Urinary bladder (tissue), 4 donors: ENCODE data around the gene GCG. TPM values are rescaled to one million over a fixed set of nuclear protein-coding genes. Genes with fewer than 3 reads are reported as not detected.

Experiments used
- DNase-seq: peaks from one replicate; pipeline ENCODE4 v3.0.0-alpha.2; 2015; ENCODE audit errors: extremely low spot score
- H3K27ac ChIP-seq: one replicate; pipeline ENCODE4 v1.5.1; 2013; ENCODE audit warnings: low read depth, mild to moderate bottlenecking, moderate library complexity
- H3K36me3 ChIP-seq: one replicate; pipeline ENCODE4 v1.6.1; 2013; ENCODE audit warnings: mild to moderate bottlenecking, moderate library complexity; ENCODE audit not compliant: insufficient read depth
- H3K4me1 ChIP-seq: one replicate; pipeline ENCODE4 v1.6.1; 2013; ENCODE audit warnings: mild to moderate bottlenecking, moderate library complexity; ENCODE audit not compliant: insufficient read depth
- H3K4me3 ChIP-seq: one replicate; pipeline ENCODE4 v1.5.1; 2013; ENCODE audit warnings: low read depth, low read length
- WGBS: extraction: QIAGEN DNeasy Blood & Tissue Kit; methylation state at CpG from one replicate; pipeline ENCODE4 v1.1.7; 2013; 5-methylcytosine and 5-hydroxymethylcytosine counted together
- polyA plus RNA-seq: library from polyadenylated mRNA; stranded (reverse); fragments of 200-250 nt; gene quantifications from one replicate; pipeline ENCODE4 v1.2.3, GENCODE V29; 2013
- total RNA-seq: library from RNA; depleted of rRNA; stranded (reverse); fragments of >200 nt; gene quantifications from one replicate; pipeline ENCODE4 v1.2.3, GENCODE V29; 2014
- donor health status: healthy with polysubstance abuse.
- donor health status: healthy.

GCG gene
- total and polyA plus RNA-seq, 2 donors = not detected

DNA sequence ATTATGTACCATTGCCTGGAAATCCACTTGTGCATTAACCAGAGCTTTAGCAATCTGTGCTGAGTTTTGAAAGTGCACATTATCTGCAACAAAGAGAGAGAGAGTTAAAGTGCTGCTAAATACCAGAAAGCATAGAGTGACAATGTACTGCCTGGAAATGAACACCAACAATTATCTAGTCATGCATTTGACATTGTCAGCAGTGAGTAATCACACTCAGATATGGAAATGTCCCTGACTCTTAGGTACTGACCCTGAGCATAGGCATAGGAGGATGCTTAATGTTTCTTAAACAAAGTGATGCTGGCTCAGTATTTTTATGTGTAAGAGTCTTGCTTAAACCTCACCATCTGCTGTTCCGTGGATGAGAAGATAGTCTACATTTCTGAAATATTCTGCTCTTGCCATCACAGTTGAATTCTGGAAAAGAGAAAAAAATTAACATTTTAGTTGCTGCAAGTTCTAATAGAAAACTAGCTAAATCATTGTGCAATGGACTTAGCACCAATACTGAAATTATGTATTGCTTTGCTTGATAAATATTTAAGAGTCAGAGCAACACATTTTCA lies 20.8 kb upstream of the GCG start:
- H3K4me3 ChIP-seq = no peak overlapping the region
- no peak for DNase-seq
- 65% methylated on average over 1 of the region's 1 CpG for WGBS

DNA sequence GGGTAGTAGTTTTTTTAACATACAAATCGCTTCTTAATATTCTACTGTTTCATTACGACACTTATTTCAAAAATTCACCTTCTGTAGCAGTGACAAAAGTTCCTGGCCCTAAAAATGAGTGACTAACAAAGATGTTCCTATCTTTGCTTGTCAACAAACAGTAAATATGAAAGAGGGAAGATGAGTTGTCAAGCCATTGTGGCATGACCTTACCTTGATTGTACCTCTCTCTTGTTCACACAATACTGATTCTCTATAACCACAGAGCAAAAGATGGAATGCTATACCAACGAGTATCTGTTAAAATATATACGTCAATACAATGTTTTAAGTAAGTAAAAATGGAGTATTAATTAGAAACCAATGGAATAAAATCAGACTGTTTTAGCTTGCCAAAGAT lies 14.7 kb upstream of the GCG start:
- Histone ChIP-seq H3K27ac (no peak overlapping the region), H3K4me3 (no peak overlapping the region), H3K4me1 (no peaks in the 10 kb centered on the region), H3K36me3 (no peaks in the 10 kb centered on the region)
- no peak for DNase-seq
- 93% methylated on average over 4 of the region's 4 CpGs for WGBS

More for the DNA sequence above, 20.8 kb upstream of the GCG start:
- Histone ChIP-seq H3K36me3 (no peaks in the 10 kb centered on the region), H3K4me1 (no peaks in the 10 kb centered on the region), H3K27ac (no peak overlapping the region)

DNA sequence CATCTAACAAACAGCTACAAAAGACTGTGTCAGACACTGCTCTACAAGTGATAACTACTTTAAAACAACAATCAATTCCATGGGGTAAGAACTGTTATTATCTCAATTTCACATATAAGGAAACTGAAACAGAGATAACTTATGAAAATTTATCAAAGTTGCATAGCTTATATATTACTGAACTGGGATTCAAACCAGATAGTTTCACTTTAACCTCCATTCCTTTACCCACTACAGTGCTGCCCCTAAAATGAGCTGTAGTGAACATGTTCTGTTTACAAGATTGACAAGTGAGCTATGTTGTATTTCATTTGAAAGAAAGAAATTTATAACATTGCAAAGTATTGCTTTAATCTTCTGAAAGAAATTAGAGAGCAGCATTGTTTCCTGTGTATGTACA lies 14.1 kb upstream of the GCG start:
- H3K27ac ChIP-seq = no peak overlapping the region
- no peak for DNase-seq
- H3K4me3 ChIP-seq = no peak overlapping the region
- no peaks in the 10 kb centered on the region for H3K36me3 ChIP-seq
- H3K4me1 ChIP-seq = no peaks in the 10 kb centered on the region

DNA sequence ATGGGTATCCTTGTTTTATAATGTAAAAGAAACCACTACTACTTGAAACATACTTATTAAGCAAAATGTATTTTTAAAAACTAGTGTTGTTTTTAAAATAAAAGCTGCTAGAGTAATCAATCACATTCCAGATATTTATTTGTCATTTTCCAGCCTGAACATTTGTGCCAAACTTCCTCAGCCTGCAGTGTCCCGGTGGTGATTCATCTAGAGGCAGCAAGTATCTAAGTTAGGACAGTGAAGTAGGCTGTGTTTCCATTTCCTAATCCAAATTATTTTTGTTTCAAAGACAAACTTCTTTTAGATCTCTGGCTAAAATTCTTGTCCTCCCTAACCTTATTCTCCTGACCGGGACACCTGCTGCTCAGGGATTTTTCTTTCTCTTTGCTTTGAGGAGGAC lies 12.8 kb upstream of the GCG start:
- no peak overlapping the region for H3K27ac ChIP-seq
- no peak for DNase-seq
- 58% methylated on average over 2 of the region's 2 CpGs for WGBS
- no peaks in the 10 kb centered on the region for H3K4me1 ChIP-seq
- H3K36me3 ChIP-seq = no peaks in the 10 kb centered on the region
- H3K4me3 ChIP-seq = no peak overlapping the region

DNA sequence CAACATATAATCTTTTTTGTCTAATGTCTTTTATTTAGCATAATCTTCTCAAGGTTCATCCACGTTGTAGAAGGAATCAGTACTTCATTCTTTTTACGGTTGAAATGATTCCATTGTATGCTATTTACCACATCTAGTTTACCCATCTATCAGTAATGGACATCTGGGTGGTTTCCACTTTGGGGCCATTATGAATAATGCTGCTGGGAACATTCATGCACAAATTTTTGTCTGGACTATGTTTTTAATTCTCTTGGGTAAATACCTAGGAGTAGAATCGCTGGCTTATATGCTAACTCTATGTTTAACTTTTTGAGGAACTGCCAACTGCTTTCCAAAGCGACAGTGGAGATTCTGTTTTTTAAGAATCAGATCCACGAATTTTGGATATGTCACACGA lies 7.4 kb upstream of the GCG start:
- no peak for DNase-seq
- H3K4me1 ChIP-seq = no peaks in the 10 kb centered on the region
- no peak overlapping the region for H3K27ac ChIP-seq
- WGBS = 79% methylated on average over 6 of the region's 6 CpGs
- H3K4me3 ChIP-seq = no peak overlapping the region
- H3K36me3 ChIP-seq = no peaks in the 10 kb centered on the region

DNA sequence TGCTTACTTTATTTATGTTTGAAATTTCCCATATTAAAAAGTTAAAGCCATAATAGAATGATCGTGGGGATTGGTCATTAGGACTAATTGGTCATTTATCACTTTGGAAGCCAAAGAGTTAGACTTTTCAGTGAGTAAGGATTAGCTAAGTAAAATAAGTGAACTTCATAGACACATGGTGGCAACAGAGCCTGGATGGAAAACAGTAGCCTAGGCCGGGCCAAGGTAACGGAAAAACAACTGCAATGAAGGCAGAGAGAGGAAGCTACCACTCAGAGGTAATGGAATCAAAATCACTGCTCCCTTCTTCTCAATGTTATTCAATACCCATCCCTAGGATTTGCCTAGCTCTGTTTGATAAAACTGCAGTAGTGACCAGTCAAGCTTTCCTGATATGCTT lies 4.1 kb upstream of the GCG start:
- no peak overlapping the region for H3K4me3 ChIP-seq
- 83% methylated on average over 3 of the region's 3 CpGs for WGBS
- no peak overlapping the region for H3K27ac ChIP-seq
- no peaks in the 10 kb centered on the region for H3K4me1 ChIP-seq
- DNase-seq = no peak
- H3K36me3 ChIP-seq = no peaks in the 10 kb centered on the region

DNA sequence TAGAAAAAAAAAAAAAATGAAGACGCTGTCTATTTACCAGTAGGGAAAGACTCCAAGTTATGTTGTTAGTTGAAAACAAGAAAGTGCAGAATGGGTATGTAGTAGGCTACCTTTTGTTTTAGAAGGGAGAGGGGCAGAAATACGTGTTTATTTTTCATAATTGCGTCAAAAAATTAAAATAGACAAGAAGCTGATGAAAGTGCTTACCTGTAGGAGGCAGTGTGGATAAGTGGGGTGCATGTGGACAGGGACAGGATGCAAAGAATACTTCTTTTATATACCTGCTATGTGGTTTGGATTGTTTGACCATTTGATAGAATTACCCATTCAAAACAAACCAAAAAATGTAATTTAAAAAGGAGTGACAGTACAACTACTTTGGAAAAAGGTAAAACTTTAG lies 3.0 kb upstream of the GCG start:
- no peaks in the 10 kb centered on the region for H3K36me3 ChIP-seq
- no peak overlapping the region for H3K4me3 ChIP-seq
- no peak overlapping the region for H3K27ac ChIP-seq
- H3K4me1 ChIP-seq = no peaks in the 10 kb centered on the region
- no peak for DNase-seq
- WGBS = 84% methylated on average over 3 of the region's 3 CpGs

DNA sequence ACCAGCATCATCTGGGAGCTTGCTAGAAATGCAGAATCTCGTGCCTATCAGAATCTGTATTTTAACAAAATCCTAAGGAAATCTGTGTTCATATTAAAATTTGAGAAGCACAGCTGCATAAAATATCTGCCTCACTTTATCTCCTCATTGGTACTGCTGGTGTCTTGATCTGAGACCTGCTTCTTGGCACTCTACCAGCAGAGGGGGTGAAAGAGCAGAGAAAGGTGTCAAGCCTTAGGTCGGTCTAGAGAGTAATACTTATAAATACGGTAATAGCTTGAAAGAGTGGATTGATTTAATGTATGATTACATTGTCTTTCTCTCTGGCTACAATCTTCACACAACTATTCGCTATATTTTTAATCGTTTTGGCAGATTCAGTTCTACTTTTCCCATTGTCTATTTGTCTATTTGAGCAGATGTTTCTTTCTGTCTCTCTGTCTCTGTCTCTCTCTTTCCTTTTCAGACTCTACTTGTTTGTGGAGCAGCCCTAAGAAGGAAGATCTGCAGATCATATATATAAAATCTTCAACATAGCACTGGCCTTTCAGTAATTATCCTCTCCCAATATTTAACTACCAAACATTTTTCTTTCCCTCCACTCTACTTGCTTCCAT lies 1.7 kb upstream of the GCG start:
- WGBS = 4% methylated on average over 5 of the region's 5 CpGs

DNA sequence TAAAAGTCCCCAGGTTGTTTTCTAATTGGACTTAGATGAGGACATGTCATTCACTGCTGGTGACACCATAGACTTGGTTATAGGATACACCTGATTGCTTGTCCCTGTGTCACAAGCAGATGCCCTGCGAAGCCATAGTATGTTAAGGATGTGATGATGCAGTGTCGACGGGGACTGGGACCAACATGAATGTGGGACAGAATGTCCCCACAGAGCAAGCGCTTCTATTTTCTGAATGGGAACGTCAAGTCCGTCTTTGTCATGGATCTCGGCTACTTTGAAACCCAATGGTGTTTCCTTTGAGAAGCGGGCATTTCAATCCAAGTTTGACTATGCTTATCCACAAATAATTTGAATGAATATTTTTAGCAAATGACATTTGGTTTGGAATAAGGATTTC lies 2.1 kb downstream of the GCG start:
- DNase-seq = no peak
- Histone ChIP-seq H3K4me1 (no peaks in the 10 kb centered on the region), H3K27ac (no peak overlapping the region), H3K36me3 (no peaks in the 10 kb centered on the region), H3K4me3 (no peak overlapping the region)
- 86% methylated on average over 8 of the region's 8 CpGs for WGBS

More for the DNA sequence above, 1.7 kb upstream of the GCG start:
- no peak overlapping the region for H3K4me3 ChIP-seq
- H3K27ac ChIP-seq = no peak overlapping the region
- no peak for DNase-seq
- no peaks in the 10 kb centered on the region for H3K36me3 ChIP-seq
- H3K4me1 ChIP-seq = no peaks in the 10 kb centered on the region

DNA sequence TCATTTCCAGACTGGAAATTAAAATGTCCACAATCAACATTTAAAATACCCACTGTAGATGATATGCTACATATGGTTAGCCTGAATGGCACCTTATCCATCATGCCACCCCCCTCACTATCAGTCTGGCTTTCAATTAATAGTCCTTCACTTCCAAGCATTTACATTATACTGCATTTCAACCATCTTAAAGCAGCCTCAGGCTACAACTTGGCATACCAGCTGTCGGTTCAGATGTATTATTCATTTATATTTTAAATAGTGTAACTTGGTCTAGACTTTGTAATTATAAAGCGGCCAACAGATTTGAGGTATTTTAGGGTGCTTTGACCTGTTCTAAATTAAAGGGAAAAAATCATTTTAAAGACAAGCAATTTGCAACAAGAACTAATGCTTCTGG lies 2.6 kb downstream of the GCG start:
- Histone ChIP-seq H3K27ac (no peak overlapping the region), H3K4me1 (no peaks in the 10 kb centered on the region), H3K36me3 (no peaks in the 10 kb centered on the region), H3K4me3 (no peak overlapping the region)
- no peak for DNase-seq
- 66% methylated on average over 2 of the region's 2 CpGs for WGBS

DNA sequence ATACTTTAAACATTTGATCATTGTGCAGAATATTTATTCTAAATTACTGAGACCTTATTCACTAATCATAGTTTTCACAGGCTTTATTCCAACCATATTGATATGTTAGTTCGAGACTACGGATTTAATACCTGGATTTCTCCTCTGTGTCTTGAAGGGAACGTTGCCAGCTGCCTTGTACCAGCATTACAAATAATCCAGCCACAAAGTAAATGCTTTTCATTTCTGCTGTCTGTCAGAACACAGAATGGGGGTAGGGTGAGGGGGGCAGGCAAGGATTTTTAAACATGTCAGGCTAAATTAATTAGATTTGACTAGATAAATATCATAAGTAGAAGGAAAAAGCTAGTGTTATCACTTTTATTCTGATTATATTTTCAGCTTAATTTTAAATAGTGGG lies 3.1 kb downstream of the GCG start:
- Histone ChIP-seq H3K27ac (no peak overlapping the region), H3K36me3 (no peaks in the 10 kb centered on the region), H3K4me3 (no peak overlapping the region), H3K4me1 (no peaks in the 10 kb centered on the region)
- 40% methylated on average over 3 of the region's 3 CpGs for WGBS
- DNase-seq = no peak

DNA sequence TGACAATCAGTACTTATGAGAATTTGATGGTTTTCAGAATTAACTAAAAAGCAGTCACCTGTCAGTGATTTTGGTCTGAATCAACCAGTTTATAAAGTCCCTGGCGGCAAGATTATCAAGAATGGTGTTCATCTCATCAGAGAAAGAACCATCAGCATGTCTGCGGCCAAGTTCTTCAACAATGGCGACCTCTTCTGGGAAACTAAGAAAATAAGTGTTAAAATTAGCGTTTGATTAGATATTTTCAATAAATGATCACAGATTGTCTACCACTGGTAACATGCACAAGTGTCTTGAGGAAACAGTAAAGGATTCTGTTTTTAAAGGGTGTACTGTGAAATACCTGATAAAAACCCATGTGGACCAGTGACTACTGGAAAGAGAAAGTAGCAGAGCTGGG lies 8.1 kb downstream of the GCG start:
- DNase-seq = no peak
- Histone ChIP-seq H3K27ac (no peak overlapping the region), H3K36me3 (no peaks in the 10 kb centered on the region), H3K4me3 (no peak overlapping the region), H3K4me1 (no peaks in the 10 kb centered on the region)
- WGBS = 86% methylated on average over 4 of the region's 4 CpGs

DNA sequence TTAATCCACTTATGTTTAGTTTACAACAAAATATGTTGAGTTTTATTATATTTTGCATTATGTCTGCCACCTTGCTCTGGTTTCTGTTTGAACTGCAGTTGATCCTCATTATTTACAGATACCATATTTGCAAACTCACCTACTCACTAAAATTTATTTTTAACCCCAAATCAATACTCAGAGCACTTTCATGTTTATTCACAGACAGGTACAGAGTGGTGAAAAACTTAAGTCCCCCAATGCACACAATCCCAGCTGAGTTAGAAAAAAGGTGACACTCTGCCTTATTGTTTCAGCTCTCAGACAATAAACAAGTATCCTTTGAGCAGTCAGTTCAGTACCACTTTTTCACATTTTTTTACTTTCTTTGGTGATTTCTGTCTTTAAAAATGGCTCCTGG lies 13.7 kb downstream of the GCG start:
- no peaks in the 10 kb centered on the region for H3K4me1 ChIP-seq
- no peaks in the 10 kb centered on the region for H3K36me3 ChIP-seq
- no peak overlapping the region for H3K4me3 ChIP-seq
- H3K27ac ChIP-seq = no peak overlapping the region
- DNase-seq = no peak

DNA sequence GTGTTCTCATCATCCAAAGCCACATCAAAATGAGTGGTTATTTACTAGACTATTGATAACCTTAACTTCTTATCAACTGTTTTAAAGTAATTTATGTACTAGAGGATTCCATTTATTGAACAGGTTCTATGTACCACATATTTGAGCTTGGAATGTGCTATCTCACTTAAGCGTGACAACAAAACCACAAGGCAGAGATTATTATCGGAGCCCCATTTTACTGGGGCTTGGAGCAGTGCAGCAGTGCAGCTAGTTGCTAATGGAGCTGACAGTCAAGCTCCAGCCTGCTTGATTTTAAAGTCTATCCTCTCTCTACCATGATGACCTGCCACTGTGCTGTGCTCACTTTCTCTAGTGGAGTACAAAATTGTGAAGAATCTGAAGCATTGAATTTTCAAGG lies 24.6 kb downstream of the GCG start:
- 90% methylated on average over 2 of the region's 2 CpGs for WGBS
- H3K27ac ChIP-seq = no peak overlapping the region
- H3K4me1 ChIP-seq = no peaks in the 10 kb centered on the region
- H3K36me3 ChIP-seq = no peaks in the 10 kb centered on the region
- DNase-seq = no peak
- H3K4me3 ChIP-seq = no peak overlapping the region

DNA sequence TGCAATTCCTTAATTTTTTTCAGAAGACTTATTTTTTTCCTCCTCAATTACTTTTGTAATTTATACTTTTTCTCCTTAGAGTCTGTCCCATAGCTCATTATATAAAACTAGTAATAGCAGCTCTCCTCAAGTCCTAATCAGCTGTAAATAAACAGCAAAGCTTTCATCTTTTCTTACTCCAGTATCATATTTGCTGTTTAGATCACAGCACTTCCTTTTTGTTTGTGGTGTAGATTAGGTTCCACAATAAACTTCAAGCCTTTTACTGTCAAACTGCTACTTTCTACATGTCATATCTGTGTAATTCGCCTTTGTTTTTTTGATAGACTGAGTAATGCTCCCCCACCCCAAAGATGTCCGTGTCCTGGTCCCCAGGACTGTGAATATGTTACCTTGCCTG lies 25.5 kb downstream of the GCG start:
- Histone ChIP-seq H3K27ac (no peak overlapping the region), H3K4me3 (no peak overlapping the region), H3K36me3 (no peaks in the 10 kb centered on the region), H3K4me1 (no peaks in the 10 kb centered on the region)
- WGBS = 84% methylated on average over 2 of the region's 2 CpGs
- no peak for DNase-seq
